RWPE1 (cell line): ENCODE measurements around the gene GTPBP6.

ENCODE experiments used
- CTCF ChIA-PET: fragments of 350-600 bp; sonication (Branson Sonifier 250); formaldehyde crosslinking; extraction: SDS; loops from one replicate; lab custom pipeline; 2021; lab: Yijun Ruan, JAX
- POLR2A ChIA-PET: fragments of 400-600 bp; formaldehyde crosslinking; extraction: SDS; loops from one replicate; lab custom pipeline; 2020; ENCODE audit warnings: antibody characterized with exemption; ENCODE audit not compliant: low non-redundant PET; lab: Yijun Ruan, JAX
- DNase-seq: peaks from one replicate; pipeline ENCODE4 v3.0.0; 2012; ENCODE audit warnings: low spot score
- H3K27ac ChIP-seq: fragments of 450-650 bp; 2 replicates; pipeline ENCODE4 v1.5.1; 2017
- CTCF ChIP-seq: fragments of 450-650 bp; conservative IDR thresholded peaks from 2 replicates; pipeline ENCODE4 v1.5.1; 2017; ENCODE audit warnings: low read depth, mild to moderate bottlenecking

GTPBP6 gene

GRCh38 chrX:350534-351323 is 32.1 kb upstream of the GTPBP6 start:
- no peak for TF ChIP-seq CTCF
- ChIA-PET POLR2A (no interaction called here), CTCF (no interaction called here)
- no peak overlapping the region; the same call in 1 of the 2 replicates for H3K27ac ChIP-seq
- DNase-seq: no peak

DNA sequence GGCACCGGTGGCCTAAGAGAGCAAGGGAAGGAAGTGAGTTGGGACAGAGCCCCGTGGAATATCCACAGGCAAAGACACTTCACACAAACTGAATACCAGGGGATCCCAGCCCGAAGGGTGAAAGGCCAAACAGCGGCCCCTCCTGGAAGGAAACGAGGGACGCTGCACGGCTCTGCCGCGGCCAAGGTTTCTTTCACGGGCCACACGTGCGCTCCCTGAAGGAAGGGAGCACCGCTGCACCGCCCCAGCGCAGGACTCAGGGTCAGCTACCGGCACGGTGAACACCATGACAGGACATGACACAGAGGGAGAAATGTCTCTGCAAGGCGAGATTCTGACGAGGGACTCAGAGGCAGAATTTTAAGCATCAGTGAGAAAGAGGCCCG is 31.5 kb upstream of the GTPBP6 start:
- POLR2A ChIA-PET: no interaction called here
- no peak for DNase-seq
- TF ChIP-seq CTCF: no peak
- H3K27ac ChIP-seq: peak overlapping the region; percentile 4; the same call in 1 of the 2 replicates
- CTCF ChIA-PET: no interaction called here

DNA sequence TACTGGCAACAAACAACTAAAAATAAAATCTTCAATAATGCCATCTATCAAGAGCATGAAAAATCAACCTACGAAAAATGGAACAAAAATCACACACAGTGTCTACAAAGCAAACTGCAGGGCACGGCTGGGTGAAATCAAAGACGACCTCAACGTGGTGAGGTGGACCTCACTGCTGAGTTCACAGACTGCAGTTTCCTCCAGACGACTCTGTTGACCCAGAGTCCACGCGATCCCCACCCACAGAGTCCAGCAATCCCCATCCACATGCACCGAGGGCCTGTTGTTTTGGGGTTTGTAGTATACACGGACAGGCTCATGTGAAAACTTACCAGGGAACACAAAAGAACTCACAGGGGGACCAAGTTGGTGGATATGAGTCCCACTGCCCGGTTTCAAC is 31.1 kb upstream of the GTPBP6 start:
- ChIA-PET CTCF (no interaction called here), POLR2A (no interaction called here)
- no peak for TF ChIP-seq CTCF
- no peak for DNase-seq
- H3K27ac ChIP-seq: peak overlapping the region; percentile 4; the same call in 1 of the 2 replicates

DNA sequence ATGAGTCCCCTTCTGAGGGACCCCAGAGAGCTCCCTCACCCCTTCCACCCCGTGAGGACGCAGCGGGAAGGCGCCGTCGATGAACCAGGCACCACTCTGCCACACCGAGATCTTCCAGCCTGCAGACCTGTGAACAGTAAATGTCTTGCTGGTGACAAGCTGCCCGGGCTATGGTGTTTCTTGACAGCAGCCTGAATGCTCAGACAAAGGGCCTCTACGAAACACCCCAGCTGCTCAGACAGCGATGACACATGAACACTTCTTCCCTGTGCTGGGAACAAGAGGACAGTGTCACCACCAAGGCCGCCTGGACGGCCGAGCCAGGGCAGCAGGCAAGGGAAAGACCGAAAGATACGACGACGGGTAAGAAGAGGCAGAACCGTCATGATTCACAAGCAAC is 30.6 kb upstream of the GTPBP6 start:
- no peak for DNase-seq
- POLR2A ChIA-PET: no interaction called here
- no peak for TF ChIP-seq CTCF
- CTCF ChIA-PET: no interaction called here
- no peak overlapping the region; the same call in 1 of the 2 replicates for H3K27ac ChIP-seq

- H3K27ac ChIP-seq: no peak overlapping the region; the same call in 1 of the 2 replicates
- ChIA-PET CTCF (no interaction called here), POLR2A (no interaction called here)
- no peak for TF ChIP-seq CTCF
- DNase-seq: no peak
Observed at GRCh38 chrX:348461-349117, 30.0 kb upstream of the GTPBP6 start.

- CTCF ChIA-PET: no interaction called here
- H3K27ac ChIP-seq: no peak overlapping the region
- DNase-seq: no peak
- TF ChIP-seq CTCF: no peak
- POLR2A ChIA-PET: no interaction called here
Observed at GRCh38 chrX:347351-348117, 28.9 kb upstream of the GTPBP6 start.
